Neural progenitor cell (in vitro differentiated cells): ENCODE measurements around the gene KHDRBS1. TPM values are rescaled to one million over a fixed set of nuclear protein-coding genes. Genes with fewer than 3 reads are reported as not detected.
A peak's percentile ranks its signal among the peaks of the same experiment; 100 is the strongest.

ENCODE experiments used
- DNase-seq: peaks from one replicate; pipeline ENCODE4 v3.0.0-alpha.2; 2016; ENCODE audit warnings: low spot score
- H2AFZ ChIP-seq: fragments of 200-600 bp; sonication (generic); replicated peaks from 2 replicates; pipeline ENCODE4 v1.6.1; 2016; ENCODE audit warnings: antibody characterized with exemption
- H3F3A ChIP-seq: fragments of 200-600 bp; sonication (generic); 2 replicates; pipeline ENCODE4 v1.6.1; 2016; ENCODE audit warnings: antibody characterized with exemption, low read depth
- H3K27ac ChIP-seq: fragments of 200-600 bp; sonication (generic); 2 replicates; pipeline ENCODE4 v1.5.1; 2016; ENCODE audit warnings: mild to moderate bottlenecking
- H3K27me3 ChIP-seq: fragments of 200-600 bp; sonication (generic); 2 replicates; pipeline ENCODE4 v1.6.1; 2016; ENCODE audit warnings: mild to moderate bottlenecking, moderate library complexity
- H3K36me3 ChIP-seq: fragments of 200-600 bp; sonication (generic); 2 replicates; pipeline ENCODE4 v1.5.1; 2016
- H3K4me1 ChIP-seq: fragments of 200-600 bp; sonication (generic); 2 replicates; pipeline ENCODE4 v1.6.1; 2016; ENCODE audit warnings: mixed run types
- H3K4me2 ChIP-seq: fragments of 200-600 bp; sonication (generic); 2 replicates; pipeline ENCODE4 v1.6.1; 2016
- H3K4me3 ChIP-seq: fragments of 200-600 bp; sonication (generic); 2 replicates; pipeline ENCODE4 v1.5.1; 2016
- H3K79me2 ChIP-seq: fragments of 200-600 bp; sonication (generic); 2 replicates; pipeline ENCODE4 v1.6.1; 2016; ENCODE audit warnings: low read depth
- H3K9ac ChIP-seq: fragments of 200-600 bp; sonication (generic); 2 replicates; pipeline ENCODE4 v1.6.1; 2016
- H3K9me3 ChIP-seq: fragments of 200-600 bp; sonication (generic); 2 replicates; pipeline ENCODE4 v1.5.1; 2016; ENCODE audit warnings: low read depth
- H4K20me1 ChIP-seq: fragments of 200-600 bp; sonication (generic); 2 replicates; pipeline ENCODE4 v1.6.1; 2016; ENCODE audit warnings: low read depth
- H3K27ac Mint-ChIP-seq: 3 replicates; pipeline ENCODE4 v1.8.0; 2021; ENCODE audit warnings: mixed read lengths
- H3K27me3 Mint-ChIP-seq: 2 replicates; pipeline ENCODE4 v1.8.0; 2022; ENCODE audit warnings: low read depth, mild to moderate bottlenecking, inconsistent platforms, moderate library complexity, mixed read lengths; ENCODE audit not compliant: insufficient read depth
- H3K36me3 Mint-ChIP-seq: 3 replicates; pipeline ENCODE4 v1.8.0; 2021; ENCODE audit warnings: mixed read lengths
- H3K4me1 Mint-ChIP-seq: 3 replicates; pipeline ENCODE4 v1.8.0; 2021; ENCODE audit warnings: mixed read lengths
- H3K4me3 Mint-ChIP-seq: 3 replicates; pipeline ENCODE4 v1.8.0; 2021; ENCODE audit warnings: mild to moderate bottlenecking, moderate library complexity, mixed read lengths
- H3K9me3 Mint-ChIP-seq: 3 replicates; pipeline ENCODE4 v1.8.0; 2020; ENCODE audit warnings: mixed read lengths
- EZH2 ChIP-seq: fragments of 200-600 bp; sonication (generic); IDR thresholded peaks from 2 replicates; pipeline ENCODE4 v1.6.1; 2017; ENCODE audit warnings: antibody characterized with exemption, mild to moderate bottlenecking, moderate library complexity
- EZH2phosphoT487 ChIP-seq: fragments of 200-600 bp; sonication (generic); IDR thresholded peaks from 2 replicates; pipeline ENCODE4 v1.6.1; 2017; ENCODE audit warnings: antibody characterized with exemption
- total RNA-seq: library from RNA; depleted of rRNA; stranded (reverse); fragments of >200 nt; gene quantifications from 2 replicates; pipeline ENCODE4 v1.2.3, GENCODE V29; 2015; ENCODE audit warnings: low replicate concordance
- TF ChIP-seq, protein P1 (sequence below): fragments of 200-600 bp; sonication (generic); IDR thresholded peaks from 2 replicates; pipeline ENCODE4 v1.5.1; 2017; ENCODE audit warnings: antibody characterized with exemption, mild to moderate bottlenecking

The KHDRBS1 gene
- total RNA-seq, 1 donor from 2014 or later = 201 TPM

GRCh38 chr1:32012709-32013385 is 821 bp upstream of the KHDRBS1 start:
- Histone ChIP-seq H3K9me3 (no peaks in the 10 kb centered on the region), H3K4me3 (peak overlapping the region; percentile 87), H2AFZ (peak overlapping the region; percentile 6), H3K27ac (peak overlapping the region; percentile 98), H3K9ac (no peak overlapping the region), H4K20me1 (peaks cover 38% of the 10 kb centered on the region), H3F3A (peaks cover 13% of the 10 kb centered on the region), H3K27me3 (no peaks in the 10 kb centered on the region), H3K36me3 (no peaks in the 10 kb centered on the region), H3K79me2 (peaks cover 42% of the 10 kb centered on the region), H3K4me1 (peaks cover 16% of the 10 kb centered on the region), H3K4me2 (peak overlapping the region; percentile 68)
- Mint-ChIP-seq H3K9me3 (no peaks in the 10 kb centered on the region), H3K27ac (peak overlapping the region; percentile 99), H3K4me3 (peak overlapping the region; percentile 89), H3K27me3 (peaks cover 4% of the 10 kb centered on the region), H3K36me3 (peaks cover 13% of the 10 kb centered on the region), H3K4me1 (peaks cover 23% of the 10 kb centered on the region)
- TF ChIP-seq EZH2phosphoT487 (no peak), EZH2 (no peak)
- TF ChIP-seq, protein P1, sequence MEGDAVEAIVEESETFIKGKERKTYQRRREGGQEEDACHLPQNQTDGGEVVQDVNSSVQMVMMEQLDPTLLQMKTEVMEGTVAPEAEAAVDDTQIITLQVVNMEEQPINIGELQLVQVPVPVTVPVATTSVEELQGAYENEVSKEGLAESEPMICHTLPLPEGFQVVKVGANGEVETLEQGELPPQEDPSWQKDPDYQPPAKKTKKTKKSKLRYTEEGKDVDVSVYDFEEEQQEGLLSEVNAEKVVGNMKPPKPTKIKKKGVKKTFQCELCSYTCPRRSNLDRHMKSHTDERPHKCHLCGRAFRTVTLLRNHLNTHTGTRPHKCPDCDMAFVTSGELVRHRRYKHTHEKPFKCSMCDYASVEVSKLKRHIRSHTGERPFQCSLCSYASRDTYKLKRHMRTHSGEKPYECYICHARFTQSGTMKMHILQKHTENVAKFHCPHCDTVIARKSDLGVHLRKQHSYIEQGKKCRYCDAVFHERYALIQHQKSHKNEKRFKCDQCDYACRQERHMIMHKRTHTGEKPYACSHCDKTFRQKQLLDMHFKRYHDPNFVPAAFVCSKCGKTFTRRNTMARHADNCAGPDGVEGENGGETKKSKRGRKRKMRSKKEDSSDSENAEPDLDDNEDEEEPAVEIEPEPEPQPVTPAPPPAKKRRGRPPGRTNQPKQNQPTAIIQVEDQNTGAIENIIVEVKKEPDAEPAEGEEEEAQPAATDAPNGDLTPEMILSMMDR = no peak
- no peak for DNase-seq

DNA sequence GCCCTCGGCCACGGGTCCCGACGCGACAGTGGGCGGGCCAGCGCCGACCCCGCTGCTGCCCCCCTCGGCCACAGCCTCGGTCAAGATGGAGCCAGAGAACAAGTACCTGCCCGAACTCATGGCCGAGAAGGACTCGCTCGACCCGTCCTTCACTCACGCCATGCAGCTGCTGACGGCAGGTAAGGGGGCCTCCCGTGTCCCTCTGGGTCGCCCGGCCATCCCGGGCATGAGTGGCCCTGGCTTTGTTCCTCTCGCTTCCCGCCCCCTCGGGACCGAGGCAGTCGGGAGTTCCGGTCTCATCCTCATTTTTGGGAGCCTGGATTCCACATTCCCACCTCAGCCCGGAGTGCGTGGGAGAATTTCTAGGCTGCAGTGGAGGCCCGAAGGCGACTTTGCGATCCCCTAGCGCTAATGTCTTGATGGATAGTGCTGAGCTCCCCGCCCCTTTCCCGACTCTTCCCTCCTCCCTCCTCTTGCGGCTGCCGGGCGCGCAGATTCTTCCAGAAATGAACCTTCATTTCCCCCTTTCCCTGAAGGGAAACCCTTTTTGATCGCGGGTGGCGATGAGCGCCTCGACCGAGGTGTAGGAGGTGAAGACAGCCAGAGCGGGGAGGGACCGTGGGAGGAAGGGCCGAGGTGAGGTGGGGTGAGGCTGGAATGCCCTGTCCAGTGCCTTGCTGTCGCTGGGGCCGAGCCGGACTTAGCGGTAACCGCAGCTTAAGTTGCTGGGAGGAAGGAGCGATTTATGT is 705 bp downstream of the KHDRBS1 start:
- peaks cover 14% of the 10 kb centered on the region for H3K36me3 Mint-ChIP-seq
- no peaks in the 10 kb centered on the region for H3K9me3 Mint-ChIP-seq
- peak overlapping the region; percentile 98 for H3K27ac Mint-ChIP-seq
- Histone ChIP-seq H3K27ac (peak overlapping the region; percentile 98), H3K79me2 (peaks cover 57% of the 10 kb centered on the region), H4K20me1 (peaks cover 53% of the 10 kb centered on the region), H3K9me3 (no peaks in the 10 kb centered on the region), H3K4me3 (peak overlapping the region; percentile 87), H3K9ac (peak overlapping the region; percentile 91), H3K27me3 (no peaks in the 10 kb centered on the region), H3K4me1 (peaks cover 16% of the 10 kb centered on the region), H3K36me3 (no peaks in the 10 kb centered on the region), H3K4me2 (peak overlapping the region; percentile 93), H2AFZ (no peak overlapping the region), H3F3A (peaks cover 14% of the 10 kb centered on the region)
- no peak for TF ChIP-seq EZH2
- TF ChIP-seq, protein P1 = peak; percentile 17
- DNase-seq = peak; percentile 61
- peaks cover 23% of the 10 kb centered on the region for H3K4me1 Mint-ChIP-seq
- peaks cover 4% of the 10 kb centered on the region for H3K27me3 Mint-ChIP-seq
- H3K4me3 Mint-ChIP-seq = peak overlapping the region; percentile 99

DNA sequence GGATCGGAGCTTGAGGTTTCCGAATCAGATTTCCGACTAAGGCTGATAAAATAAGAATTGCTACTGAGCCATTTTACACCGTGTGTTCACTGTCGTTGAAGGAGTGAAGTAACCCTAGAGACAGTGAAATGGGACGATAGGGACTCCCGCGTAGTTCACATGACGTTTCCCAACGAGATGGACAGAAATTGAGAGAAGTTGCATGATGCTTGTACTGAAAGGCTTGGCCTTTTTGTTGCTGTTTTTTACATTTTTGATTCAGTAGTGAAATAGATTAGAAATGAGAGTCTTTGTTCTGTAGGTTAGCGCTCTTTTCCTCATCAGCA is 1.2 kb downstream of the KHDRBS1 start:
- Histone ChIP-seq H3K36me3 (no peaks in the 10 kb centered on the region), H3K27me3 (no peaks in the 10 kb centered on the region), H3K4me2 (peak overlapping the region; percentile 93), H3K4me3 (peak overlapping the region; percentile 87), H4K20me1 (peaks cover 59% of the 10 kb centered on the region), H3K79me2 (peaks cover 62% of the 10 kb centered on the region), H2AFZ (no peak overlapping the region), H3K9ac (peak overlapping the region; percentile 91), H3K4me1 (peaks cover 16% of the 10 kb centered on the region), H3F3A (peaks cover 14% of the 10 kb centered on the region), H3K9me3 (no peaks in the 10 kb centered on the region), H3K27ac (no peak overlapping the region)
- peaks cover 14% of the 10 kb centered on the region for H3K36me3 Mint-ChIP-seq
- H3K27ac Mint-ChIP-seq = peak overlapping the region; percentile 98
- no peak for DNase-seq
- H3K4me1 Mint-ChIP-seq = peaks cover 23% of the 10 kb centered on the region
- no peaks in the 10 kb centered on the region for H3K9me3 Mint-ChIP-seq
- peaks cover 4% of the 10 kb centered on the region for H3K27me3 Mint-ChIP-seq
- TF ChIP-seq EZH2phosphoT487 = no peak
- TF ChIP-seq, protein P1 = no peak
- no peak for TF ChIP-seq EZH2
- H3K4me3 Mint-ChIP-seq = peak overlapping the region; percentile 99
